Activated CD8-positive, alpha-beta T cell treated with anti-CD3 and anti-CD28 coated beads for 36 hours (primary cell): ENCODE data around the gene WNT9B. TPM values are rescaled to one million over a fixed set of nuclear protein-coding genes. Genes with fewer than 3 reads are reported as not detected.

Source experiments
- ATAC-seq: fragments of 200-7000 bp; cut with Tn5 transposase; one replicate; pipeline ENCODE4 v1.10.0; 2021; ENCODE audit warnings: mild to moderate bottlenecking, moderate library complexity
- CTCF ChIA-PET: fragments of 350-600 bp; sonication (Branson Sonifier 250); formaldehyde crosslinking; loops from one replicate; lab custom pipeline; 2021; ENCODE audit warnings: antibody characterized with exemption; lab: Charles Lee
- POLR2A ChIA-PET: fragments of 350-600 bp; sonication (Branson Sonifier 250); formaldehyde crosslinking; loops from one replicate; lab custom pipeline; 2021; ENCODE audit warnings: antibody characterized with exemption; lab: Charles Lee
- DNase-seq: peaks from one replicate; pipeline ENCODE4 v3.0.0-alpha.2; 2020
- H3K27ac Mint-ChIP-seq: one replicate; pipeline ENCODE4 v1.8.0; 2021; ENCODE audit warnings: mild to moderate bottlenecking, mixed read lengths
- H3K27me3 Mint-ChIP-seq: one replicate; pipeline ENCODE4 v1.8.0; 2021; ENCODE audit warnings: mixed read lengths
- H3K36me3 Mint-ChIP-seq: one replicate; pipeline ENCODE4 v1.8.0; 2021; ENCODE audit warnings: low read depth, mixed read lengths
- H3K4me1 Mint-ChIP-seq: one replicate; pipeline ENCODE4 v1.8.0; 2021; ENCODE audit warnings: low read depth, mixed read lengths
- H3K4me3 Mint-ChIP-seq: one replicate; pipeline ENCODE4 v1.8.0; 2021; ENCODE audit warnings: mild to moderate bottlenecking, moderate library complexity, mixed read lengths
- H3K9me3 Mint-ChIP-seq: one replicate; pipeline ENCODE4 v1.8.0; 2021; ENCODE audit warnings: mixed read lengths
- CTCF ChIP-seq: fragments of 200-600 bp; IDR thresholded peaks from one replicate; pipeline ENCODE4 v1.8.0; 2022; ENCODE audit warnings: antibody characterized with exemption, mild to moderate bottlenecking
- intact Hi-C: fragments of 100-400 bp; cut with micrococcal nuclease; formaldehyde crosslinking; loops from one replicate; pipeline ENCODE4 v1.10.0; 2022
- total RNA-seq, 2 experiments: library from RNA; stranded (reverse); gene quantifications; one replicate each; pipeline ENCODE4 v1.2.3, GENCODE V29; 2021

WNT9B gene
- total RNA-seq, 2 experiments from 2014 or later, result not detected

DNA sequence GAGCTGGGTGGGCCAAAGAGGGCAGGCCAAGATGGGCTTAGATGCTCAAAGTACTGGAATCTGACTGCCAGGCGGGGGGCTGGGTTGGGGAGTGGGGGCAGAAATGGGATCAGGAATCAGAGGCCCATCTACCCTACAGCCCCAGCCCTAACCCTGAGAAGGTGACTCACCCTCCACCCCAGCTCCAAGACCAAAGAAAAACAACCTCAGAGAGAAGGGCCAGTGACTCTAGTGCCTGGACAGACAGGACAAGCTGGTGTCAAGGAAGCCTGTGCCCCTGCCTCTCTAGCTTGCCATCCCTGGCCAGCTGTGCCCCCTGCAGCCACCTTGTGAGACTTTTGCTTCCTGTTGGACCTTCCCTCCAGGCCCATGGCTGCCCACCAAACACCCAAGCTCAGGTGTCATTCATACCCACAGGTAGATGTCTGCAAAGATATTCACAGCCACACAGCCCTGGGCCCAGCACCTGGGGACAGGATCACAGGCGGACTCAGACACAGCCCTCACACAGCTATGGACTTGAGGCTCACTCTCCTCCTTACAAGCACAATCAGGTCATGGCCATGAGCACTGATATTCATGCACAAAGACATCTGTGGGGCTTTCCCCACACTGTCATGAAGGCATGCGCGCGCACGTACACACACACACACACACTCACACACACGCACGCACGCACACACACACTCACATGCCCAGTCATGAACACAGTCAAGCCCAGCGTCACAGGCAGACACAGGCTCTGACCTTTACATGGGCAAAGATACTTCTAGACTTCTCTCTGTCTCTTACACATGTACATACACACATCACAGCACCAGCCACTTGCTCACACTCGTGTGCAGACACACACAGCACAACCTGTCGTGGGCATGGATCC lies 35.7 kb upstream of the WNT9B start:
- no peak for DNase-seq
- Mint-ChIP-seq H3K36me3 (no peaks in the 10 kb centered on the region), H3K4me1 (peaks cover 12% of the 10 kb centered on the region), H3K4me3 (no peak overlapping the region), H3K27ac (no peak overlapping the region), H3K27me3 (peaks cover 80% of the 10 kb centered on the region), H3K9me3 (no peaks in the 10 kb centered on the region)
- intact Hi-C loops, result no loop called here
- no peak for ATAC-seq
- TF ChIP-seq CTCF, result no peak
- ChIA-PET CTCF (interaction anchor here (1.2 kb wide), 1 partner anchor 20 kb away, joined by 6 read pairs; no protein-coding TSS in a partner anchor), POLR2A (no interaction called here)

DNA sequence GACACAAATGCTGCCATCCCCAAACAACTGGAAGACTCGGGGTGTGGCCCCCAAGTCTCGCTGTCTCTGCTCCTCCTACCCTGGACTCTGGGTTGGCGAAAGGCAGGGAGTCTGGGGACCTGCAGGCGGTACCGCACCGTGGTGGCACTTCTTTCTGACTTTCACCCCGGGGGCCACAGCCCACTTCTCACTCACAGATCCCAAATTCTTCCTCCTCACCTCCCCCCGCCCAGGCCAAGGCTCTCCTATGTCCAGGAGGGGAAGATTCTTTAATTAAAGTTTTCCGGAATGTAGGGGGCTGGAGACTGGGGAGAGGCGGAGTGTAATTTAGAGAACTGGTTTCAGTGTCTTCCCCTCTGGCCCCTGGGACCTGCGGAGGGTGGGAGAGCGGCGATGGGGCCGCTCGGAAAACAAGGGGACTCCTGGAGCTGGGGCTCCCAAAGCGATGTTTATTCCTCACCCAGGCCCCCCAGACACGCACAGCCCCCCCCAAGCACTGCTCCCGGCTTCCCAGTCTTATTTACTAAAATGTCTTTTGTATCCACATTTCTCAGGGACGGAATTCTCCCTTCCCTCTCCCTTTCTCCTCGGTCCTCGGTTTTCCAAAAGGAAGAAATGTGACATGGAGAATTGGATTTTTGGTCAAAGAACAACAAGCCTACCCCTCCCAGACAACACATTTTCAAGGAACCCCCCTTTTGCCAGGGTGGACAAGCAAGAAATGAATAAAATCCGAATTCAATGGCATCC lies 34.1 kb upstream of the WNT9B start:
- Mint-ChIP-seq H3K36me3 (no peaks in the 10 kb centered on the region), H3K27me3 (peaks cover 93% of the 10 kb centered on the region), H3K4me3 (peak overlapping the region; percentile 40), H3K4me1 (peaks cover 15% of the 10 kb centered on the region), H3K9me3 (no peaks in the 10 kb centered on the region), H3K27ac (no peak overlapping the region)
- TF ChIP-seq CTCF, result no peak
- DNase-seq, result no peak
- ChIA-PET CTCF (no interaction called here), POLR2A (no interaction called here)
- intact Hi-C loops, result no loop called here
- ATAC-seq, result no peak

DNA sequence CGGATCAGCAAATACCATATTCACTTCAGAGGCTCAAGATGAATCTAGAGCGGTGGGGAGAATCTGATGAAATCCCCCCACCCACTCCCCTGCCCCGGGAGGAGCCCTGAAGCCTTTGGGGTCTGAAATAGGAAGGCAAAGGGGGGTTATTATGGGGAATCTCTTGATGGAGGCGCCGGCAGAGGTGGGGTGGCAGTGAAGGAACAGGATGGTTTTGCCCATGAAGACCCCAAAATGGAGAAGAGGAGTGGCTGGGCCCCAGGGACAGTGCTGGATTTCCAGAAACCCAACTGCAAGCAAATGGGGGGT lies 33.5 kb upstream of the WNT9B start:
- ChIA-PET CTCF (no interaction called here), POLR2A (no interaction called here)
- TF ChIP-seq CTCF, result no peak
- no peak for DNase-seq
- intact Hi-C loops, result no loop called here
- H3K4me3 Mint-ChIP-seq, result peak overlapping the region; percentile 40
- ATAC-seq, result no peak
- peaks cover 15% of the 10 kb centered on the region for H3K4me1 Mint-ChIP-seq
- H3K36me3 Mint-ChIP-seq, result no peaks in the 10 kb centered on the region
- no peak overlapping the region for H3K27ac Mint-ChIP-seq
- H3K27me3 Mint-ChIP-seq, result peaks cover 89% of the 10 kb centered on the region
- H3K9me3 Mint-ChIP-seq, result no peaks in the 10 kb centered on the region

DNA sequence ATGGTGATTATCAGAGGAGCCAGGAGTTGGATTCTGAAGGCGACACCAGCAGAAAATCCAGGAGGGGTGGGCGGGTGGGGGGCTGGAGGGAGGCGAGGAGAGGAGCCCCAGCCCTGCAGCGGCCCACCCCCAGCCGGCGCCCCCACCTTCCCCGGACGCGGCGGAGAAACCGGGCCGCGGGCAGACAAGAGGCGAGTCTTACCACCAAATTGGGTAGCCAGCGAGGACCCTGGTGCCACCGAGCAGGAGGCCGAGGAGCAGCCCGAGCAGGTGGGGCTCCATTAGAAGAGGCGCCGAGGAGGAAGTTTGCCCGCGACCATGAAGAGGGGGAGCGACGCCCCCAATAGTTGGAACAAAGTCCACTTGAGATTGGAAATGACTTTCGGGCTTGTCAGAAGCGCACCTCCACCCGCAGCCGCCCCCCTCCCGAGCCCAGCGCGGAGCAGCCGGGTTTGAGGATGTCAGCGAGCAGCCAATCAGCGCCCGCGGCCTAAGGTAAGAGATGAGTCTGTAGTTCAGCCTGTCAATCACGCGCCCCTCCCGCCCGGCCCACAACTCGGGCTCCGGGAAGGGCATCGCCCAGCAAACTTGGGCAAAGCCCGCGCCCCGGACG lies 33.0 kb upstream of the WNT9B start, which contains the start of gene WNT3:
Gene WNT3 (minus strand): TSS at position 377 of the 613 bp plus-strand sequence. CDS start 95 bp downstream, at position 282.
- Mint-ChIP-seq H3K36me3 (no peaks in the 10 kb centered on the region), H3K27ac (no peak within 1 kb of the TSS), H3K4me3 (peak within 1 kb of the TSS; percentile 68), H3K27me3 (peaks cover 83% of the 10 kb centered on the region), H3K4me1 (peaks cover 15% of the 10 kb centered on the region), H3K9me3 (no peaks in the 10 kb centered on the region)
- POLR2A ChIA-PET, result no interaction called here
- intact Hi-C loops, result no loop called here
- DNase-seq, result peak; percentile 81
- CTCF ChIA-PET, result no interaction called here
- peak; percentile 83 for ATAC-seq
- no peak for TF ChIP-seq CTCF
